Measurements from ENCODE around the gene CNTNAP2. TPM values are rescaled to one million over a fixed set of nuclear protein-coding genes. Genes with fewer than 3 reads are reported as not detected.

CNTNAP2 gene
- total and polyA plus RNA-seq, 7 donors = 0.60 to 2.4 (median 1.7) TPM

DNA sequence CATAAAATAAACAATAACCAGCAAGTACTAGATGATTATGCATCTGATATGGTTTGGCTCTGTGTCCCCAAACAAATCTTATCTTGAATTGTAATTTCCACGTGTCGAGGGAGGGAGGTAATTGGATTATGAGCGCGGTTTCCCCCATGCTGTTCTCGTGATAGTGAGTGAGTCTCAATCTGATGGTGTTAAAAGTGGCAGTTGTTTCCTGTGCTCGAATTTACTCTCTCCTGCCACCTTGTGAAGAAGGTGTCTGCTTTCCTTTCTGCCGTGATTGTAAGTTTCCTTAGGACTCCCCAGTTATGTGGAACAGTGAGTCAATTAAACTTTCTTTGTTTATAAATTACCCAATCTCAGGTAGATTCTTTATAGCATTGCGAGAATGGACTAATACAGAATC, 15.1 kb downstream of the CNTNAP2 start:
- Histone ChIP-seq H3K4me3 (no peak overlapping the region), H3K4me1 (no peaks in the 10 kb centered on the region), H3K9me3 (no peaks in the 10 kb centered on the region), H3K27ac (no peak overlapping the region), H3K36me3 (no peaks in the 10 kb centered on the region), H3K27me3 (no peaks in the 10 kb centered on the region)
- intact Hi-C loops (cut with DNase I) = no loop called here
- TF ChIP-seq POLR2A (IDR thresholded peaks at IDR 0.05) (no peak), POLR2AphosphoS5 (IDR thresholded peaks at IDR 0.05) (no peak), EP300 (IDR thresholded peaks at IDR 0.05) (no peak)
- TF ChIP-seq, protein P1, sequence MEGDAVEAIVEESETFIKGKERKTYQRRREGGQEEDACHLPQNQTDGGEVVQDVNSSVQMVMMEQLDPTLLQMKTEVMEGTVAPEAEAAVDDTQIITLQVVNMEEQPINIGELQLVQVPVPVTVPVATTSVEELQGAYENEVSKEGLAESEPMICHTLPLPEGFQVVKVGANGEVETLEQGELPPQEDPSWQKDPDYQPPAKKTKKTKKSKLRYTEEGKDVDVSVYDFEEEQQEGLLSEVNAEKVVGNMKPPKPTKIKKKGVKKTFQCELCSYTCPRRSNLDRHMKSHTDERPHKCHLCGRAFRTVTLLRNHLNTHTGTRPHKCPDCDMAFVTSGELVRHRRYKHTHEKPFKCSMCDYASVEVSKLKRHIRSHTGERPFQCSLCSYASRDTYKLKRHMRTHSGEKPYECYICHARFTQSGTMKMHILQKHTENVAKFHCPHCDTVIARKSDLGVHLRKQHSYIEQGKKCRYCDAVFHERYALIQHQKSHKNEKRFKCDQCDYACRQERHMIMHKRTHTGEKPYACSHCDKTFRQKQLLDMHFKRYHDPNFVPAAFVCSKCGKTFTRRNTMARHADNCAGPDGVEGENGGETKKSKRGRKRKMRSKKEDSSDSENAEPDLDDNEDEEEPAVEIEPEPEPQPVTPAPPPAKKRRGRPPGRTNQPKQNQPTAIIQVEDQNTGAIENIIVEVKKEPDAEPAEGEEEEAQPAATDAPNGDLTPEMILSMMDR (IDR thresholded peaks at IDR 0.05) = no peak
- DNase-seq = no peak
- 62 to 76% methylated on average over 8 of the region's 8 CpGs for WGBS, 2 donors

DNA sequence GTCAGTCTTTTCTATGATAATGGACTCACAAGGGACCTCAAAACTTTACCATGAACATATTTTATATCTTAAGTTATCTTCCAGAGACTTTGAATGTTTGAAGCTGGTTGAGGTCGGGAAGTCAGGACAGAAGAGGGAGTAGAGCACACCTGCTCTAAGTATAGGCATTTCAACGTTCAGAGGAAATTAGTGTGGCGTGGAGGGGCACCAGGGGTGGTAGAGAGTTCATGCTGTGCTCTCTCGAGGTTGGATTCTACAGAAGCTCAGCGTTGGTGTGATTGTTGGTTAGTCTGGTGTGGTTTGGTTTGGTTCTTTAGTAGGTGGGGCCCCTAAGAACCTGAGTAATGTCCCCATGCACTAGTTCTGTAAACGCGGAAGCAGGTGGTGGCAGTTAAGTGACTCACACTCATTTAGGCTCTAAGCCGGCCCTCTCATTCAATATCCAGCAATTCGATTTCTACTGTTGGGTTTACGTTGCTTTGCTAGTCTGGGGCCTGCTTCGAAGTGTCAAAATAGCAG, 19.8 kb downstream of the CNTNAP2 start:
- WGBS, 2 donors = 73 to 81% methylated on average over 11 of the region's 11 CpGs
- TF ChIP-seq POLR2AphosphoS5 (IDR thresholded peaks at IDR 0.05) (no peak), POLR2A (IDR thresholded peaks at IDR 0.05) (no peak), EP300 (IDR thresholded peaks at IDR 0.05) (no peak)
- TF ChIP-seq, protein P1 (IDR thresholded peaks at IDR 0.05) = no peak
- Histone ChIP-seq H3K27ac (no peak overlapping the region), H3K9me3 (no peaks in the 10 kb centered on the region), H3K36me3 (no peaks in the 10 kb centered on the region), H3K27me3 (no peaks in the 10 kb centered on the region), H3K4me3 (no peak overlapping the region), H3K4me1 (no peaks in the 10 kb centered on the region)
- intact Hi-C loops (cut with DNase I) = no loop called here
- no peak for DNase-seq

DNA sequence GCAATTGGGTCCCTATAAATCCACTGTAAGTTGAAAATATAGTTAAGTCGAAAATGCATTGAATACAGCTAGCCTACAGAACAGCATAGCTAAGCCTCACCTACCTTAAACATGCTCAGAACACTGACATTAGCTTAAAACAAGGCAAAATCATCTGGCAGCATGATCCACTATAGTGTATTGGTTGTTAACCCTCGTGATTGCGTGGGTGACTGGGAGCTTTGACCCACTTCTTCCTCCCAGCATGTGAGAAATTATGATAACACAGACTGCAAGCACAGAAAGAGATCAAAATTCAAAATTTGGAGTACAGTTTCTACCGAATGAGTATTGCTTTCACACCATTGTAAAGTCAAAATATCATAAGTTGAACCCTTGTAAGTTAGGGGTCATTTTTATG, 22.3 kb downstream of the CNTNAP2 start:
- Histone ChIP-seq H3K9me3 (no peaks in the 10 kb centered on the region), H3K4me3 (no peak overlapping the region), H3K36me3 (no peaks in the 10 kb centered on the region), H3K27ac (no peak overlapping the region), H3K27me3 (no peaks in the 10 kb centered on the region), H3K4me1 (no peaks in the 10 kb centered on the region)
- DNase-seq = no peak
- TF ChIP-seq POLR2AphosphoS5 (IDR thresholded peaks at IDR 0.05) = no peak
- TF ChIP-seq, protein P1 (IDR thresholded peaks at IDR 0.05) = no peak
- TF ChIP-seq POLR2A (IDR thresholded peaks at IDR 0.05) = no peak
- TF ChIP-seq EP300 (IDR thresholded peaks at IDR 0.05) = no peak
- intact Hi-C loops (cut with DNase I) = no loop called here
- WGBS, 2 donors = 61 to 79% methylated on average over 4 of the region's 4 CpGs

DNA sequence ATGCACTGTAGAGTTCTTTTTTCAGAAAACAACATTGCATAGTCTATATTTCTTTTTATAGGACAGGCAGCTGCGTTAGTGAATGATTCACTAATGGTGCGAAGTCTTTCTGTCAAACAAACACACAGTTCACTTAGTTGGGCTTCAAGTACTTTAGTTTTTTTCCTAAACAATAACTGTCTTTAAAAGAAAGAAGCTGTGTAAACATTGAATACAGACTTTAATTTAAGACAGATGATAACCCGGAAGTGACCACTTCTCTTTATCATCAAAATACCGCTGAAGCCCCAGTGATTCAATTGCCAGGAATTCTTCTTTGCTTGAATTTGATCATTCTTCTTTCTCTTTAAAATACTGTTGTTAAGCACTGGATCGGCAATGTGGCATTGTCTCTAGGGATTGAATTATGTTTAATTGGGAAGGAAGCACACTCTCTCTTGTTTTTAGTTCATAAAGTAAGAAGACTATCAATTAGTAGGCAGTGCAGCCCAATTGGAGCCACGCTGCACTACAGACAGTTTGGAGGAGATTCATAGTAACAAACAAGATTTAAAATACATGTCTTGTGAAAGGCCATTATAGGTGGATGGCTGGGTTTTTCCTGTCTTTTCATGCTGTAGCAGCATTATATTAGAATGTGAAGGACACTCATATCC, 30.4 kb downstream of the CNTNAP2 start:
- no peaks in the 10 kb centered on the region for H3K27me3 ChIP-seq
- 21 to 51% methylated on average over 6 of the region's 6 CpGs for WGBS, 2 donors
- TF ChIP-seq EP300 (IDR thresholded peaks at IDR 0.05) = no peak
- TF ChIP-seq POLR2A (IDR thresholded peaks at IDR 0.05) = no peak
- TF ChIP-seq, protein P1 (IDR thresholded peaks at IDR 0.05) = no peak
- no peak for TF ChIP-seq POLR2AphosphoS5 (IDR thresholded peaks at IDR 0.05)

DNA sequence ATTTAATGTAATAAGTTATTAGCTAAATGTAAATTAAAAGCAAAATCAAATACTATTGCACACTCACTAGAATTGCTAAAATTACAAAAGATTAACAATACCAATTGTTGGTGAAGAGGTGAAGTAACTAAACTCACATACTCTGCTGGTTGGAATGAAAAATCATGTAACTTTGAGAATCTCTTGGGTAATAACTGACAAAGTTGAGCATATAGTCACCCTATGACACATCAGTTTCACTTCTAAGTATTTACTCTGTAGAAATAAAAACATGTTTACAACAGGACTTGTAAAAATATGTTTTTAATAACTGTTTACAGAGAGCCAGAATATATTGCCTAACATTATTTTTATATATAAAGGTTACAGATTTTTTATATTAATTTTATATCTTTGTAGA, 33.6 kb downstream of the CNTNAP2 start:
- Histone ChIP-seq H3K27me3 (no peaks in the 10 kb centered on the region), H3K4me1 (no peaks in the 10 kb centered on the region)

More for the DNA sequence above, 30.4 kb downstream of the CNTNAP2 start:
- Histone ChIP-seq H3K9me3 (no peaks in the 10 kb centered on the region), H3K36me3 (no peaks in the 10 kb centered on the region), H3K27ac (no peak overlapping the region), H3K4me1 (no peaks in the 10 kb centered on the region), H3K4me3 (no peak overlapping the region)
- intact Hi-C loops (cut with DNase I) = no loop called here
- DNase-seq = no peak

More for the DNA sequence above, 33.6 kb downstream of the CNTNAP2 start:
- H3K9me3 ChIP-seq = no peaks in the 10 kb centered on the region
- intact Hi-C loops (cut with DNase I) = no loop called here
- no peaks in the 10 kb centered on the region for H3K36me3 ChIP-seq
- no peak for DNase-seq
- no peak overlapping the region for H3K27ac ChIP-seq
- no peak overlapping the region for H3K4me3 ChIP-seq
- TF ChIP-seq POLR2AphosphoS5 (IDR thresholded peaks at IDR 0.05) (no peak), POLR2A (IDR thresholded peaks at IDR 0.05) (no peak), EP300 (IDR thresholded peaks at IDR 0.05) (no peak)
- TF ChIP-seq, protein P1 (IDR thresholded peaks at IDR 0.05) = no peak
